Measurements from ENCODE around the gene CEP112.
"Not testable (repeated sequence)": the region's sequence is repeated elsewhere in the genome, so short reads cannot be mapped to it uniquely, and the experiment has no call there.

Gene CEP112

DNA sequence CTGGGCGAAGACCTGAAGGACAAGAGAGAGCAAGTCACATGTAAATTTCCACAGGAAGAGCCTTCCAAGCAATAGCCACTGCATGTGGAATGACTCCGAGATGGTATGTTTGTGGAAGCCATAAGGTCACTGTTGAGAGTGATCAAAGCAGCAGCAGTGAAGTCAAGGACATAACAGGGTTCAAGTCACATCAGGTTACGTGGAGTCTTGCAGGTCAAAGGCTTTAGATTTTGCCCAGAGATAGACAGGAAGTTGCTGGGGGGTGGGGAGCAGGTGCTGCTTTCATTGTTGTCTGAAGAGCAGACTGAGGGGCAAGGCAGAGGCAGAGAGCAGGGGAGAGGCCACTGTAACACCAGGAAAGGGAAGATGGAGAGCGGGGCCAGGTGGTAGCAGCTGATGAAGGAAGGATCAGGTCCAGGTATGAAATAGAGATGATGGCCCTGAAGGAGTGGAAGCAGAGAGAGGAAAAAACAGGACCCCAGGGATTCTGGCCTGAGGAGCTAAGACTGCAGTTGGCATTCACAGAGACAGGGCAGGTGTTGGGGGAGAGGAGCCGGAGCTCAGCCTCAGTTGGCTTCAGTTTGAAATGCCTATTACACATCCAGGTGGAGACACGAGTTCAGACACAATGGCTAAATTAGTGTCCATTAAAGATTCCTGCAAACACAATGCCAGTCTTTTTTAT lies 501.2 kb downstream of the CEP112 start:
- no peaks in the 10 kb centered on the region for H3K9me3 ChIP-seq (ENCODE audit: severe bottlenecking)
- no peak for DNase-seq
- no peaks in the 10 kb centered on the region for H3K27me3 ChIP-seq (ENCODE audit: insufficient read depth, low read depth, severe bottlenecking)
- H3K27ac ChIP-seq = no peak overlapping the region
- TF ChIP-seq, protein P1, sequence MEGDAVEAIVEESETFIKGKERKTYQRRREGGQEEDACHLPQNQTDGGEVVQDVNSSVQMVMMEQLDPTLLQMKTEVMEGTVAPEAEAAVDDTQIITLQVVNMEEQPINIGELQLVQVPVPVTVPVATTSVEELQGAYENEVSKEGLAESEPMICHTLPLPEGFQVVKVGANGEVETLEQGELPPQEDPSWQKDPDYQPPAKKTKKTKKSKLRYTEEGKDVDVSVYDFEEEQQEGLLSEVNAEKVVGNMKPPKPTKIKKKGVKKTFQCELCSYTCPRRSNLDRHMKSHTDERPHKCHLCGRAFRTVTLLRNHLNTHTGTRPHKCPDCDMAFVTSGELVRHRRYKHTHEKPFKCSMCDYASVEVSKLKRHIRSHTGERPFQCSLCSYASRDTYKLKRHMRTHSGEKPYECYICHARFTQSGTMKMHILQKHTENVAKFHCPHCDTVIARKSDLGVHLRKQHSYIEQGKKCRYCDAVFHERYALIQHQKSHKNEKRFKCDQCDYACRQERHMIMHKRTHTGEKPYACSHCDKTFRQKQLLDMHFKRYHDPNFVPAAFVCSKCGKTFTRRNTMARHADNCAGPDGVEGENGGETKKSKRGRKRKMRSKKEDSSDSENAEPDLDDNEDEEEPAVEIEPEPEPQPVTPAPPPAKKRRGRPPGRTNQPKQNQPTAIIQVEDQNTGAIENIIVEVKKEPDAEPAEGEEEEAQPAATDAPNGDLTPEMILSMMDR (IDR thresholded peaks at IDR 0.05; ENCODE audit: low read depth, low read length) = no peak
- H3K36me3 ChIP-seq = no peaks in the 10 kb centered on the region
- H3K4me3 ChIP-seq (ENCODE audit: low read depth, low read length) = no peak overlapping the region

DNA sequence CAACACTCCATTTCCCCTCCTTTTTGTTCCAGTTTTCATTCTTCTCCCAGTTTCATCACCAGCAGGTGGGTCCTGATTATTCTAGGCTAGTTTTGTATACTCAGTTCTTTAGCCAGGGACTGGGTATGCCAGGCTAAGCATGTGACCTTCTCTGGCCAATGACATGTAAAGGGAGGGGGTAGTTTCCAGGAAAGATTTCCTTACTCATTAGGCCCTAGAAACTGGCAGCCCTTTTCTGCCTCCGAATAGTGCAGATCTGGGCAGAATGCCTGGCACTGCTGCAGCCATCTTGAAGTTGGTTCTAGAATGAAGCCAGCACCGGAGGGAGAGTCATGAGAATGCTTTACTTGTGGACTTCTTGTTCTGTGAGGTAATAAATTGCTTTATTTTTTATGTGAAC lies 503.6 kb downstream of the CEP112 start:
- DNase-seq = no peak
- H3K36me3 ChIP-seq = no peaks in the 10 kb centered on the region
- H3K27ac ChIP-seq = no peak overlapping the region
- no peaks in the 10 kb centered on the region for H3K27me3 ChIP-seq (ENCODE audit: insufficient read depth, low read depth, severe bottlenecking)
- no peak overlapping the region for H3K4me3 ChIP-seq (ENCODE audit: low read depth, low read length)
- H3K9me3 ChIP-seq (ENCODE audit: severe bottlenecking) = no peaks in the 10 kb centered on the region
- TF ChIP-seq, protein P1 (IDR thresholded peaks at IDR 0.05; ENCODE audit: low read depth, low read length) = no peak

- Histone ChIP-seq H3K36me3 (no peaks in the 10 kb centered on the region), H3K4me3 (ENCODE audit: low read depth, low read length) (no peak overlapping the region), H3K9me3 (ENCODE audit: severe bottlenecking) (no peaks in the 10 kb centered on the region), H3K27ac (no peak overlapping the region), H3K27me3 (ENCODE audit: insufficient read depth, low read depth, severe bottlenecking) (no peaks in the 10 kb centered on the region)
- DNase-seq = no peak
- TF ChIP-seq, protein P1 (IDR thresholded peaks at IDR 0.05; ENCODE audit: low read depth, low read length) = no peak
Measured at GRCh38 chr17:65685110-65685509, 506.8 kb downstream of the CEP112 start.

- no peak overlapping the region for H3K27ac ChIP-seq
- H3K9me3 ChIP-seq (ENCODE audit: severe bottlenecking) = no peaks in the 10 kb centered on the region
- no peaks in the 10 kb centered on the region for H3K36me3 ChIP-seq
- no peaks in the 10 kb centered on the region for H3K27me3 ChIP-seq (ENCODE audit: insufficient read depth, low read depth, severe bottlenecking)
- no peak for DNase-seq
- TF ChIP-seq, protein P1 (IDR thresholded peaks at IDR 0.05; ENCODE audit: low read depth, low read length) = no peak
- H3K4me3 ChIP-seq (ENCODE audit: low read depth, low read length) = no peak overlapping the region
Measured at GRCh38 chr17:65684631-65685030, 507.3 kb downstream of the CEP112 start.

GRCh38 chr17:65683428-65683827 lies 508.5 kb downstream of the CEP112 start:
- TF ChIP-seq, protein P1 (IDR thresholded peaks at IDR 0.05; ENCODE audit: low read depth, low read length) = no peak
- Histone ChIP-seq H3K27me3 (ENCODE audit: insufficient read depth, low read depth, severe bottlenecking) (no peaks in the 10 kb centered on the region), H3K9me3 (ENCODE audit: severe bottlenecking) (no peaks in the 10 kb centered on the region), H3K4me3 (ENCODE audit: low read depth, low read length) (no peak overlapping the region), H3K36me3 (no peaks in the 10 kb centered on the region), H3K27ac (no peak overlapping the region)
- DNase-seq = no peak

DNA sequence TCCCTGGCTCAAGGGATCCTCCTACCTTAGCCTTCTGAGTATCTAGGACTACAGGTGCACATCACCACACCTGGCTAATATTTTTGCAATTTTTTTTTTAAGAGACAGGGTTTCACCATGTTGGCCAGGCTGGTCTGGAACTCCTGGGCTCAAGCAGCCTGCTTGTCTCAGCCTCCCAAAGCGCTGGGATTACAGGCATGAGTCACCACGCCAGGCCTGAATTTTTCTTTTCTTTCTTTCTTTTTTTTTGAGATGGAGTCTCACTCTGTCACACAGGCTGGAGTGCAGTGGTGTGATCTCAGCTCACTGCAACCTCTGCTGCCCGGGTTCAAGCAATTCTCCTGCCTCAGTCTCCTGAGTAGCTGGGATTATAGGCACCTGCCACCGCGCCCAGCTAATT lies 510.2 kb downstream of the CEP112 start:
- H3K4me3 ChIP-seq (ENCODE audit: low read depth, low read length); H3K36me3 ChIP-seq; H3K9me3 ChIP-seq (ENCODE audit: severe bottlenecking); DNase-seq; H3K27ac ChIP-seq; H3K27me3 ChIP-seq (ENCODE audit: insufficient read depth, low read depth, severe bottlenecking): not testable (repeated sequence)
